CD14-positive monocyte (primary cell): ENCODE measurements around the gene ADAD1. TPM values are rescaled to one million over a fixed set of nuclear protein-coding genes. Genes with fewer than 3 reads are reported as not detected.

Experiments used
- DNase-seq, 3 donors: peaks; one replicate each; pipeline ENCODE4 v3.0.0-alpha.2; 2011 to 2022
- H2AFZ ChIP-seq: 2 replicates; pipeline ENCODE4 v1.6.0; 2012; ENCODE audit warnings: mild to moderate bottlenecking, low read depth, low read length, inconsistent platforms; ENCODE audit not compliant: insufficient read depth, poor library complexity, severe bottlenecking
- H3K27ac ChIP-seq, 2 donors: 1 replicate in 1 of 2; 2 replicates in 1 of 2; pipeline ENCODE4 v1.5.1; 2012 to 2013; ENCODE audit warnings: low read length in 2 of 2, control low read depth in 1 of 2, inconsistent platforms in 1 of 2, low read depth in 1 of 2, mild to moderate bottlenecking in 1 of 2
- H3K27me3 ChIP-seq, 2 donors: one replicate each; pipeline versions ENCODE4 v1.6.0 to v1.6.1; 2011 to 2013; ENCODE audit warnings: low read length in 2 of 2; ENCODE audit not compliant: control insufficient read depth in 2 of 2, insufficient read depth in 2 of 2
- H3K36me3 ChIP-seq, 2 donors: replicated peaks in 1 of 2; 1 replicate in 1 of 2; 2 replicates in 1 of 2; pipeline versions ENCODE4 v1.5.1 to v1.6.1; 2012 to 2013; ENCODE audit warnings: low read length in 2 of 2, control low read depth in 1 of 2, inconsistent platforms in 1 of 2, mild to moderate bottlenecking in 1 of 2; ENCODE audit not compliant: insufficient read depth in 2 of 2, control insufficient read depth in 1 of 2
- H3K4me1 ChIP-seq, 2 donors: 1 replicate in 1 of 2; 2 replicates in 1 of 2; pipeline versions ENCODE4 v1.5.1 to v1.6.1; 2012 to 2013; ENCODE audit warnings: low read length in 2 of 2, control low read depth in 1 of 2, inconsistent platforms in 1 of 2, mild to moderate bottlenecking in 1 of 2, moderate library complexity in 1 of 2; ENCODE audit not compliant: insufficient read depth in 2 of 2, control insufficient read depth in 1 of 2
- H3K4me2 ChIP-seq: replicated peaks from 2 replicates; pipeline ENCODE3; 2012; ENCODE audit warnings: low read length, moderate library complexity, mild to moderate bottlenecking; ENCODE audit not compliant: poor library complexity, severe bottlenecking; ENCODE audit errors: extremely low read depth
- H3K4me3 ChIP-seq, 3 experiments: fragments of 200-600 bp in 1 of 3; sonication (generic) in 1 of 3; replicated peaks in 1 of 3; 1 replicate in 2 of 3; 2 replicates in 1 of 3; pipeline ENCODE4 v1.5.1; 2011 to 2013; ENCODE audit warnings: low read length in 3 of 3, mild to moderate bottlenecking in 3 of 3, control low read depth in 2 of 3, low read depth in 2 of 3, inconsistent platforms in 1 of 3, moderate library complexity in 1 of 3
- H3K79me2 ChIP-seq: 2 replicates; pipeline ENCODE4 v1.6.0; 2012; ENCODE audit warnings: mild to moderate bottlenecking, control low read depth, inconsistent platforms, low read length, moderate library complexity; ENCODE audit not compliant: insufficient read depth
- H3K9ac ChIP-seq: 2 replicates; pipeline ENCODE4 v1.6.0; 2017; ENCODE audit warnings: low read length, mild to moderate bottlenecking; ENCODE audit not compliant: insufficient read depth, poor library complexity, severe bottlenecking
- H3K9me3 ChIP-seq, 2 donors: replicated peaks in 1 of 2; 1 replicate in 1 of 2; 2 replicates in 1 of 2; pipeline versions ENCODE4 v1.5.1 to v1.6.1; 2012 to 2013; ENCODE audit warnings: low read length in 2 of 2, control low read depth in 1 of 2; ENCODE audit not compliant: control insufficient read depth in 1 of 2, insufficient read depth in 1 of 2
- H4K20me1 ChIP-seq: 2 replicates; pipeline ENCODE4 v1.6.0; 2012; ENCODE audit warnings: mild to moderate bottlenecking, low read length, control low read depth, moderate library complexity; ENCODE audit not compliant: insufficient read depth
- H3K27ac Mint-ChIP-seq, 7 donors: one replicate each; pipeline ENCODE4 v1.8.0; 2020; ENCODE audit warnings: mild to moderate bottlenecking in 7 of 7, mixed read lengths in 7 of 7, moderate library complexity in 6 of 7, inconsistent platforms in 2 of 7
- H3K27me3 Mint-ChIP-seq, 3 donors: one replicate each; pipeline ENCODE4 v1.8.0; 2021 to 2022; ENCODE audit warnings: low read depth in 3 of 3, mild to moderate bottlenecking in 3 of 3, mixed read lengths in 3 of 3, moderate library complexity in 3 of 3, inconsistent platforms in 1 of 3
- H3K36me3 Mint-ChIP-seq, 2 donors: one replicate each; pipeline ENCODE4 v1.8.0; 2020; ENCODE audit warnings: mixed read lengths in 2 of 2, inconsistent platforms in 1 of 2, mild to moderate bottlenecking in 1 of 2
- H3K4me1 Mint-ChIP-seq: one replicate; pipeline ENCODE4 v1.8.0; 2020; ENCODE audit warnings: mild to moderate bottlenecking, mixed read lengths
- H3K4me3 Mint-ChIP-seq, 2 donors: one replicate each; pipeline ENCODE4 v1.8.0; 2020; ENCODE audit warnings: mild to moderate bottlenecking in 2 of 2, mixed read lengths in 2 of 2, moderate library complexity in 1 of 2
- H3K9me3 Mint-ChIP-seq, 7 donors: one replicate each; pipeline ENCODE4 v1.8.0; 2020 to 2022; ENCODE audit warnings: mixed read lengths in 7 of 7, mild to moderate bottlenecking in 6 of 7, moderate library complexity in 6 of 7, inconsistent platforms in 2 of 7
- WGBS: methylation state at CpG from one replicate; pipeline ENCODE4 v1.1.5; 2013; ENCODE audit warnings: missing lambda C conversion rate; ENCODE audit not compliant: insufficient coverage; 5-methylcytosine and 5-hydroxymethylcytosine counted together
- intact Hi-C, 2 donors: fragments of 100-400 bp; cut with micrococcal nuclease; formaldehyde crosslinking; loops; one replicate each; pipeline versions ENCODE4 v1.15.0 to v1.15.1; 2023
- polyA plus RNA-seq, 3 donors: library from polyadenylated mRNA; depleted of rRNA in 1 of 3; unstranded in 2 of 3; stranded (reverse) in 1 of 3; fragments of 300-500 nt in 2 of 3; fragments of >200 nt in 1 of 3; fragmentation: Illumina TruSeq in 2 of 3; gene quantifications; 1 replicate in 2 of 3; 2 replicates in 1 of 3; pipeline ENCODE4 v1.2.3, GENCODE V29; 2012 to 2021
- TF ChIP-seq, protein P1 (sequence below): fragments of 200-600 bp; IDR thresholded peaks from one replicate; pipeline ENCODE4 v1.8.0; 2022; ENCODE audit warnings: antibody characterized with exemption, mild to moderate bottlenecking

The ADAD1 gene
- polyA plus RNA-seq, 3 donors: not detected

GRCh38 chr4:122346503-122346902 lies 32.3 kb upstream of the ADAD1 start:
- no peaks in the 10 kb centered on the region for H3K9me3 Mint-ChIP-seq
- Histone ChIP-seq H3K27me3 (no peaks in the 10 kb centered on the region), H4K20me1 (no peaks in the 10 kb centered on the region), H3K79me2 (no peaks in the 10 kb centered on the region), H2AFZ (no peak overlapping the region), H3K4me1 (no peaks in the 10 kb centered on the region), H3K9me3 (no peaks in the 10 kb centered on the region), H3K4me2 (no peak overlapping the region), H3K27ac (no peak overlapping the region), H3K4me3 (no peak overlapping the region), H3K9ac (no peak overlapping the region), H3K36me3 (peaks cover 69 to 87% of the 10 kb centered on the region in 2 donors)
- H3K4me1 Mint-ChIP-seq: no peaks in the 10 kb centered on the region
- DNase-seq: no peak
- no CpG with 5 or more reads among the region's 5 CpGs for WGBS
- H3K27ac Mint-ChIP-seq: no peak overlapping the region
- H3K4me3 Mint-ChIP-seq: no peak overlapping the region
- no peaks in the 10 kb centered on the region for H3K27me3 Mint-ChIP-seq
- intact Hi-C loops: no loop called here
- peaks cover 66 to 73% of the 10 kb centered on the region in 2 donors for H3K36me3 Mint-ChIP-seq
- TF ChIP-seq, protein P1, sequence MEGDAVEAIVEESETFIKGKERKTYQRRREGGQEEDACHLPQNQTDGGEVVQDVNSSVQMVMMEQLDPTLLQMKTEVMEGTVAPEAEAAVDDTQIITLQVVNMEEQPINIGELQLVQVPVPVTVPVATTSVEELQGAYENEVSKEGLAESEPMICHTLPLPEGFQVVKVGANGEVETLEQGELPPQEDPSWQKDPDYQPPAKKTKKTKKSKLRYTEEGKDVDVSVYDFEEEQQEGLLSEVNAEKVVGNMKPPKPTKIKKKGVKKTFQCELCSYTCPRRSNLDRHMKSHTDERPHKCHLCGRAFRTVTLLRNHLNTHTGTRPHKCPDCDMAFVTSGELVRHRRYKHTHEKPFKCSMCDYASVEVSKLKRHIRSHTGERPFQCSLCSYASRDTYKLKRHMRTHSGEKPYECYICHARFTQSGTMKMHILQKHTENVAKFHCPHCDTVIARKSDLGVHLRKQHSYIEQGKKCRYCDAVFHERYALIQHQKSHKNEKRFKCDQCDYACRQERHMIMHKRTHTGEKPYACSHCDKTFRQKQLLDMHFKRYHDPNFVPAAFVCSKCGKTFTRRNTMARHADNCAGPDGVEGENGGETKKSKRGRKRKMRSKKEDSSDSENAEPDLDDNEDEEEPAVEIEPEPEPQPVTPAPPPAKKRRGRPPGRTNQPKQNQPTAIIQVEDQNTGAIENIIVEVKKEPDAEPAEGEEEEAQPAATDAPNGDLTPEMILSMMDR: no peak

- Mint-ChIP-seq H3K27ac (no peak overlapping the region), H3K27me3 (peaks cover 0 to 1% (median 0%) of the 10 kb centered on the region in 3 donors), H3K4me3 (no peak overlapping the region), H3K9me3 (no peaks in the 10 kb centered on the region), H3K4me1 (no peaks in the 10 kb centered on the region), H3K36me3 (peaks cover 72 to 75% of the 10 kb centered on the region in 2 donors)
- Histone ChIP-seq H3K36me3 (peaks cover 71 to 94% of the 10 kb centered on the region in 2 donors), H3K4me3 (no peak overlapping the region), H3K27me3 (no peaks in the 10 kb centered on the region), H2AFZ (no peak overlapping the region), H3K4me2 (no peak overlapping the region), H3K9ac (no peak overlapping the region), H3K79me2 (no peaks in the 10 kb centered on the region), H3K9me3 (no peaks in the 10 kb centered on the region), H4K20me1 (no peaks in the 10 kb centered on the region), H3K27ac (no peak overlapping the region), H3K4me1 (no peaks in the 10 kb centered on the region)
- intact Hi-C loops: no loop called here
- no peak for DNase-seq
- TF ChIP-seq, protein P1: no peak
Measured at GRCh38 chr4:122356317-122356808, 22.4 kb upstream of the ADAD1 start.
